NCI-H146 (cell line): ENCODE measurements around the gene GPRIN1.
A peak's percentile ranks its signal among the peaks of the same experiment; 100 is the strongest.

ENCODE experiments used
- DNase-seq: peaks from one replicate; lab custom pipeline; 2025; lab: John Stamatoyannopoulos, UW

Gene GPRIN1

DNA sequence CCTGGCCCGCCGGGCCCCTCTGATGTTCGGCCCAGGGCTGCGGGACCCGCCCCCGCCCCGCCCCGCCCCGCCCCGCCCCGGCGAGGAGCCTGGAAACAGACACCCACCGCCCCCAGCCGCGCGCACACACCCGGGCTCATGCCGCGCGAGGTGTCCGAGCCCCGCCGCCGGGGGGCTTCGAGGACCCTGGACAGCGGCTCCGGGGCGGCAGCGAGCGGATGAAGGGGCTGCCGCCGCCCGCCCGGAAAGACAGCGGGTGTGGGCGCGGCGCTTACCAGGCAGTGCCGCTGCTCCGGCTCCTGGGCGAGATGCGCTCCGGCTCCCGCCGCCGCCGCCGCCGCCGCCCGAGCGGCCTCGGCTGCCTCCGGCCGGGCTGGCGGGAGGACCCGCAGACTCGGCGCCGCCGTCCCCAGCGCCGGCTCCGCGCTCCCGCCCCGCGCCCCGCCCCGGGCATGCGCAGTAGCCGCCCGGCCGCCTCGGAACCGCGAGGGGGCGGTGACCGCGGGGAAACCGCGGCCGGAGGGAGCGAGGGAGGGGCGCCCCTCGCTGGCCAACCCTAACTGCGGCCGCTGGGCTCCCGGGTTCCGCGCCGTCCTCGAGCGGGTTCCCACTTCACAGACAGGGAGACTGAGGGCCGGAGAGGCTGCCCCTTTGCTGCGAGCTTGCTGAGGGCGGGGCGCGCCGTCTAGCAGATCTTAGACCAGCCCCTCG lies at the start of gene GPRIN1:
GPRIN1 (minus strand) TSS at position 433 of the 711 bp plus-strand sequence. CDS start 10,322 bp downstream, outside the sequence.
- DNase-seq = peak; percentile 66

DNA sequence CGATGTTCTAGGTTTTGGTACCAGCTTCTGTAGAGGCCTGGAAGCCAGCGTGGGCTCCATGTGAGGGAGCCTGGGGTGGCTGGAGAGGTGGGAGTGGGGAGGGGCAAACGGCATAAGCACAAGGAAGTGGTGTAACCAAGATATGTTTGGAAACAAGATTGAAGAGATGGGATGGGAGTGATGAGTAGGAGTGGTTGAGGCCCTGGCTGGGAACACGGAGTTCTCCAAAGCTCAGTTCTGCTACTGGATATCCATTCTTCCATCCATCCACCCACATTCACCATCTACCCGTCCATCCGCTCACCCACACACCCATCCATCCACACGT lies 49.5 kb upstream of the GPRIN1 start:
- no peak for DNase-seq

DNA sequence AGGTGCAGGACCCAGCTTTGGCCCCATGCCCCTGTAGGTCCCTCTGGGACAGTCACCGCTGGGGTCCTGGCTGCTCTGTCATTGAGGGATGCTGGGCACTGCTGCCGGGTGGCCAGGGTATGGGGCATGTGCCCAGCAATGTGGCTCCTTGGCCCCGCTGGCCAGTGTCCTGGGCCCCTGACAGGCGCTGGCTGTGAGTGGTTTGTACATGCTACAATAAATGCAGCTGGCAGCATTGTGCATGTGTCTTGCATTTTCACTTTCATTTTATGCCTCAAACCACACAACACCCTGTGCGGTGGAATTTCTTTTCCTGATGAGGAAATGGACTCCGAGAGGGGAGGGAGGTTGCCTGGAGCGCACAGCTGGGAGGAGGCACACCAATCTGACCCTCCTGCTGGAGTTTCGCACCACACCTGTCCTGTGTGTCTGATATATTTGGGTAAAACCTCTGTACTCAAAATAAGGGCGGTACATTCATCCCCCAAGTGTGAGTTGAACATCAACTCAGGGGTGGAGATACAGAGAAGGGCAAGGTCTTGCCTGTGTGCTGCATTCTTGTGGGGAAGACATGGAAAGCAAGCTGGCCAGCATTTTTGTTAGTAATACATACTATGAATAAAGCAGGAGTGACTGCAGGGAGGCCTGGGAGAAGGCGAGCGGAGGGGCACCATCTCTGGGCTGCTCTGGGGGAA lies 49.0 kb upstream of the GPRIN1 start:
- no peak for DNase-seq

DNA sequence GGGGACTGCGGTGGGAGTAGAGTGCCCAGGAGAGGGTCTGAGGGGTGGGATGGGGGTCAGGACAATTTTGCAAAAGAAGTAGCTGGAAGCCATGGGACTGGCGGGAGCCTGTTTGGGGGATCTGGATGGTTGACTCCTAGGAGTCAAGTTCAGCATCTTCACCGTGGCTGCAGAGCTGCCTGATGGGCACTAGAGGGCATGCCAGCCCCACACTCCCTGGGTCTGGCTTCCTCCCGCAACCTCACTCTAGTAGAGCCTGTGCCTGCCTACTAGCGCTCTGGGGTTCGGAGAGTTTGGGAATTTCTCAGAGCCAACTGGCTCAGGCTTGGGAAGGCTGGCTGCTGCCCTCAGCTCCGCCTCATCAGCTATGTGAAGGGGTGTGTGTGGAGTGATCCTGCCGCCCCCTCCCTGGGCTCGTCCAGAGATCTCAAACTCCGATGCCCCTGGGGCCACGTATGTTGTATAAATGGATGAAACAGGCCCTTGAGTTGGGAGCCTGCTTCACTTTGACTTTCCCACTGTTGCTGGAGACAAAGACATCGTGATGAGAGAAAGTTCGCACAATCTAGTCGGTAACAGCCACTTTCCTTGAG lies 48.1 kb upstream of the GPRIN1 start:
- DNase-seq = peak; percentile 57

DNA sequence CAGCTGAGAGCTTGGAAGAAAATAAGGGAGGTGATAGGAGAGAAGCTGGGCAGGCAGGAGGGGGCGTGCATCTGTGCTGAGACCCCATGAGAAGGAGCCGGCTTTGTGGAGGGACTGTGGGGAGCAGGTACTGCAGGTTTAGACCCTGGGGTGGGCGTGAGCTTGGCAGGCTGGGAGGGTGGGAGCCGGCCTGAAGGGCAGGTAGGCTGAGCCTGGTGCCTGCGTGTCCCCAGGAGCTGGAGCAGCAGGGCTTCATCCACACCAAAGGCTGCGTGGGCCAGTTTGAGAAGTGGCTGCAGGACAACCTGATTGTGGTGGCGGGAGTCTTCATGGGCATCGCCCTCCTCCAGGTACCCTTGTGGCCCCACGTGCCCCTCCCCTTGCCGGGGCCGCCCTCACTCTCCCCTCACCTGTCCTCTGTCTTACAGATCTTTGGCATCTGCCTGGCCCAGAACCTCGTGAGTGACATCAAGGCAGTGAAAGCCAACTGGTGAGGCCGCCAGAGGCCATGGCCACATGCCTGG lies 46.6 kb upstream of the GPRIN1 start:
- DNase-seq = no peak

DNA sequence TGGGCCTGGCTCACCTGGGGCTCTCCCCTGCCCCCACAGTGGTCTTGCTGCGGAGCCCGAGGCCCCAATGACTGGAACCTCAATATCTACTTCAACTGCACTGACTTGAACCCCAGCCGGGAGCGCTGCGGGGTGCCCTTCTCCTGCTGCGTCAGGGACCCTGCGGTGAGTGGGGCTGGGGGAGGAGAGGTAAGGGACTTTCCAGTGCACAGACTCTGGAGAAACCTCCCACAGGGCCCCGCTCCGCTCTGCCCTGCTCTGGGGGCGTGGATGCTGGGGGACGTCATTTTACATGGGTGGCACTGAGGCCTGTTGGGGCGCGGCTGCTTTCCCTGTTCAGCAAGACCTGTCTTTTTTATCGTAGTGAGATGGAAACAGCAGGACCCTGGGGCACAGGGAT lies 44.9 kb upstream of the GPRIN1 start:
- no peak for DNase-seq

DNA sequence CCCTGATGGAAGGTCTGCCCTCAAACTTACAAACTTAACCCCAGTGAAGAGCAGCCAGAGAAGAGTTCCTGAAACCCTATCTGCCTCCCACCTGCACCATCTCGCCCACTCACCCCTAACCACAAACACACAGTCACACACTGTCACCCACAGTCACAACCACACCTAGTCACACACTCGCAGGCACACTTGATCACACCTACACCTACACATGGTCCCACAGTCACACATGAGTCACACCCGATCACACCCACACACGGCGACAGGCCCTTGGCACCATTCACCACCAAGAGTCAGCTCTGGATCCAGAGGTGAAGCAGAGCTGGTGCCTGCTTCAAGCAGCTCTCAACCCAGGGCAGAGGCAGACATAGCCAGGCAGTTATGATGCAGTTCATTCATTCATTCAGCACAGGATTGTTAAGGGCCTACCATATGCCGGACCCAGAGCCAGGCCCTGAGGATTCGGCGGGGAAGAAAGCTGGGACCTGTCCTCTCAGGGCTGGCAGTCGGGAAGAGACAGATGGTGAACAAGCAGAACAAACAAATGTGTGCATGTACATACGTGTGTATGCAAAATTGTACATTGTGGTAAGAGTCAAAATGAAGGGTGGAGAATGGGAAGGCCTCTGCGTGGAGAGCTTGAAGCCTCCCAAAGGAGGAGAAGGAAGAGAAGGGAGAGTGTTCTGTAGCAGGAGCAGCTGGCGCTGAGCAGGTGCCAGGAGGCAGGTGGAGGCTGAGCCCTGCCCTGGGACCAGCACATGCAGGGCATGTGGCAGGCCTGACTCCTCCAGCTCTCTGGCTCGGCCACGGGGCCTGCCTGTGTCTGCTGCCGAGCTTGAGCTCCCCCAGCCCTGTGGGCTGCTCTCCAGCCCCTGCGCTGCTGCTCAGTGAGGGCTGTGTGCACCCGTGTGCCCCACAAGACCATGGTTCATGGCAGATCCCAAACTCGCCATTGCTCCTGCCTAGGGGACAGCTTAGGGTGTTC lies 43.7 kb upstream of the GPRIN1 start:
- no peak for DNase-seq

DNA sequence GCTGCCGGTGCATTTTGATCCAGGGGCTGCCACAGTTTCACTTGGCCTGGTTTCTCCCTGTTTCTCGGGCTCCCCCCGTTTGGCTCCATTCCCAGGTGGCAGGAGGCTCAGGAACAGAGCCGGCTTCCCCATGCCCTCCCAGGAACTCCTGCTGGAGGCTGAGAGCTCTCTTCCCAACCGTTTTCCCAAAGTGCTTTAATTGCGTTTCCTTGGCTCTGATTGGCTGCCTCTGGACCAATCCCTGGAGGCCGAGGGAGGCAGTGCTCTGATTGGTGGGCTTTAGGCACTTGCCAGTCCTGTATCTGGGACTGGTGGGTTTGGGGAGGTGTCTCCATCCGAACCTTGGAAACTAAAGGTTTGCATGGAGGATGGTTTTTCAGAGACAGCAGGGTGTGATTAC lies 42.2 kb upstream of the GPRIN1 start:
- no peak for DNase-seq

DNA sequence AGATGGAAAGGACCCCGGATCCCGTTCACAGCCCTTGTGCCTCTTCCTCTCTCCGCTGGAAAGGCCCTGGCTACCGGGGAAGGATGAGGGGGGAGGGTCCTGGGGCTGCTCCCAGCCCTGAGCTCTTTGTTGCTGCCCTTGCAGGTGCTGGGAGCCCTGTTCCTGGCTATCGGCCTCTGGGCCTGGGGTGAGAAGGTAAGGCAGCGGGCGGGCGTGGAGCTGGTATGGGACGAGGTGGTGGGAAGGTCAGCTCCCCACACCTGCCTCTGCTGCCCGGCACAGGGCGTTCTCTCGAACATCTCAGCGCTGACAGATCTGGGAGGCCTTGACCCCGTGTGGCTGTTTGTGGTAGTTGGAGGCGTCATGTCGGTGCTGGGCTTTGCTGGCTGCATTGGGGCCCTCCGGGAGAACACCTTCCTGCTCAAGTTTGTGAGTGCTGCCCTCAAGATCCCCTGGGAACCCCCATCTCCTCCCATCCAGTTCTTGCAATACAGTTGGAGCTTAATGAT lies 41.6 kb upstream of the GPRIN1 start:
- DNase-seq = no peak

DNA sequence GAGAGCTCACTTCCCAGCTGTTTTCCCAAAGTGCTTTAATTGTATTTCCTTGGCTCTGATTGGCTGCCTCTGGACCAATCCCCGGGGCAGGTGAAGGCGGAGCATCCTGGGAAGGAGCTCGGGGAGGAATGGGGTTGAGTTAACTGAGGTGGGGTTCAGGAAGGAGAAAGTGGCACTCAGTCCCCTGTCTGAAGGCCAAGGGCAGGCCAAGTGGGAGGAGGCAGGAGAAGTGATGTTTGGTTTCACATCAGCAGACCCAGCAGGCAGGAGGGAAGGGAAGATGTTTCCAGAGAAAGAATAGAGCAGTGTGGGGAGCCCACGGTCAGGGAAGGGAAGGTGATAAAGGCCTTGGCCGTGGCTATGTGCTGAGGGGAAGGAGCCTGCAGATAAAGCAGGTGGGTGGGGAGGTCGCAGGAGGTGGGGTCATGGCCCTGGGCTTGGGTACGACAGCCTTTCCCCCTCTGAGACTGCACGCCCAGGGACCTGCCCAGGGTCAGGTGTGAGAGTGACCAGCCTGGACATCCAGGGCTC lies 40.5 kb upstream of the GPRIN1 start:
- DNase-seq = no peak

DNA sequence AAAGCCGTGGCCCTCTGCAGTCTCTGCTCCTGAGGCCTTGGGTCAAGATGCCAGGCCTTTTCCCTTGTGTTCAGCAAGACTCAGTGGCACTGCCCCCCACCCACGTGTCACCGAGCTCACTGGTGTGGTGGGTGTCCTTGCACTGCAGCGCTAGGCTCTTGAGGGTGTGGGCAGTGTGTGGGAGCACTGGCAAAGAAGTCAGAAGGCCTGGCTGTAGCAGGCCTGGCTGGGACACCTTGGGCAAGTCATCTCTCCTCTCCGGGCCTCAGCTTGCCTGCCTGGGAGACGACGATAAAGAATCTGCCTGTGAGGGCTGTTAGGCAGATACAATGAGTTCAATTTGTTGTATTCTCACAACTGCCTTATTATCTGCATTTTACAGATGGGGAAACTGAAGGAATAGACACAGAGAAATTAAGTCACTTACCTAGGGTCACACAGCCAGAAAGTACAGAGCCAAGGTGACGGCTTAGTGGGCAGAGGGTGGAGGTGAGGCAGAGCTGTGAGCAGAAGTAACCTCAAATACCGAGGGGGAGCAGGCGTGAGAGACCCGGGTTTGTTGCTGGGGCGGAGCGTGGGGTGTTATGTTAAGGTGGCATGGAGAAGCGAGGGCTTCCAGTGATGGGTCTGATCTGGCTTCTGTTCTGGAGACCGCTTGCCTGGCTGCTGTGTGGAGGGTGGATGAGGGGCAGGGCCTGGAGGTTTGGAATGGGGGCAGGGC lies 38.7 kb upstream of the GPRIN1 start:
- DNase-seq = no peak

DNA sequence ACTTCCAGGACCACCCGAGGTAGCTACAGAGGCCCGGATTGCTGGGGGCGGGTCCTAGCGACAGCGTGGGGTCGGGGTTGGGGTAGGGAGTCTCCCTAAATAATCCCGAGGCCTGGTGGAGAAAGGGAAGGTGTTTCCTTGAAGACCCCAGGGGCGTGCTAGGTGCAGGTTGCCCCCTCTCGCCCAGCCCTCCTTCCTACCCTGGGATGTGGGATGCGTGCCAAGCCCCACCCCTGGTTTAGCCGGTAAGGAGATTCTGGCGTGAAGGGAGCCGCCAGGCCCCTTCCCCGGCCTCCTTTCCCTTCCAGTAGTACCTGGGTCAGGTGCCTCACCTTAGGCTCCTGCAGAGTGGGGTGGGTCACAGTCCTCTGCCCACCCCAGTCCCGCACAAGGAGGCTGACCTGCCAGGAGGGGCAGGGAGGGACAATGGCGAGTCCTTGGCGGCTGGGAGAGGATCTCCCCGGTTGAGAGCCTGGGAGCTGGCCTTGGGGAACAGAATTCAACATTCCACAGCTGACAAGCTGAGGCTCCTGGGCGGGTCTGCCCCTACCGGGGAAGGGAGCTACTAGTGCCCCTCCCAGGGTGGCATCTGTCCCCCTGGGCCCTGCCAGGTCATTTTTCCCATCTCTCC lies 38.0 kb upstream of the GPRIN1 start:
- DNase-seq = peak; percentile 22

DNA sequence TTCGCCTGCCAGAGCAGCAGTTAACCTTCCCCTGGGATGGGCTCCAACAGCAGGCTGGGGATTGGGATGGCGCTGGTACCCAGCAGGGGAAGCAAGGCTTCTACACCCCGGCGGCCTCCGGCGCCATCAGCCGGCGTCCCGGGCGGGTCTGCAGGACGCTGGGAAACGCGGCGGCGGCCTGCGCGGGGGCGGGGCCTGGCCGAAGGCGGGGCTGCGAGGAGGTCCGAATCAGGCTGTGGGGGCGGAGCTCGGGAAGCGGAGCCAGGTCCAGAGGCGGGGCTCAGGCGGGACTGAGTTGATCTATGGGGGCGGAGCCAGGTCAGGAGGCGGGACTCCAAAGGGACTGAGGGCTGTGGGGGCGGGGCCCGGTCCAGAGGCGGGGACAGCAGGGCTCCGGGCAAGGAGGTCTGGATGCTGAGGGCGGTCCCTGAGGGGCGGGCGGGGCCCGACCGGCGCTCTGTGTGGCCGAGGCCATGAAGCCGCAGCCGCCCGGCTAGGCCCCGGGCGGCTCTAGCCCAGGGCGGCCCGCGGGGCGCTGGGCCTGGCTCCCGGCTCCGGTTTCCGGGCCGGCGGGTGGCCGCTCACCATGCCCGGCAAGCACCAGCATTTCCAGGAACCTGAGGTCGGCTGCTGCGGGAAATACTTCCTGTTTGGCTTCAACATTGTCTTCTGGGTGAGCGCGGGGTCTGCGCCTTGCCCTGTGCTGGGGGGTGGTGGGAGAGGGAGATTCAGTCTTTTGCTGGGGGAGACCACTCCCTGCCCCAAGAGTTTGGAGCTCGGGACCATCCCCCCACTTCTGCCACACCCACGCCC lies 37.3 kb upstream of the GPRIN1 start, which contains the start of gene TSPAN17:
TSPAN17 (plus strand) TSS at position 455 of the 813 bp plus-strand sequence; CDS start at position 587, 132 bp downstream.
- DNase-seq = peak; percentile 98

DNA sequence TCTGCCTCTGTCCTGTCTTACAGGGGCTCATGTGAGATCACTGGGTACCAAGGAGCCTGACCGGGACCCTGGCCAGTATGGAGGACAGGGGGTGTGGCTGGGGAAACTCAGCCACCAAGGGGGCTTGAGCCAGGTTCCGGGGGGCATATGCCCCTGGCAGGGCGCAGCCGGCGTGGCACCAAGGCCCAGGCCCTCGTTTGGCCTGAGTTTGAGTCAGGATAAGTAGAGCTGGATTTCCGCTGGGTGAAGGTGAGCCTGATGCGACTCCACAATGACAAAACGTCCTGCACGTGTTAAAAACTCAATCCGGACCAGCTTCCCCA lies 36.7 kb upstream of the GPRIN1 start:
- DNase-seq = no peak

DNA sequence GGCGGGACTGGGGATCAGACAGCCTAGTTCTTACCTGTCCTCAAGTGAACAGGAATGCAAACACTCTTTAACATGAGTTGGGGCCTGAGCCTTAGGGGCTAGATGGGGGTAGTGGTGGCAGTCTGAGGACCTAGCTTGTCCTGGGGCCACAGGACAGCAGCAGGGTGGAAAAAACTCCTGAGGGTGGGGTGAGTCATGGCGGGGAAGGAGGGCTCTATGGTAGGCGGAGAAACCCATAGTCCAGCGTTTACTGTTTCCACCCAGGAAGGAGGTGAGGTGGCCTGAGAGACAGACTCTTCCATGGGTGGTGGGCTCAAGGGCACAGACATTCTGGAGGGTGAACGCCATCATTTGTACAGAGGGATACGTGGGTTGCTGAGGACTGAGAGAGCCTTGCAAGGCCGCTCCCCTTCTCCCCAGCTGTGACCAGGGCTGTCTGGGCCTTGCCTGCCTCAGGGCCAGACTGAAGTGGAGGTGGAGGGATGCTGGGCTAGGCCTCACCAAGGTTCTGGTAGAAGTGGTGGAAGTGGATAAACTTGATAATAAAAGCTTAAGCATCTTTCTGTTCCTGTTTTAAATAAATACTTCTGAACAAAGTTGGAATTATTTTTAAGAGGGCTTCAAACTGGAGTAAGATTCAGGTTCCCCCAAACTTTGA lies 36.2 kb upstream of the GPRIN1 start:
- DNase-seq = no peak

DNA sequence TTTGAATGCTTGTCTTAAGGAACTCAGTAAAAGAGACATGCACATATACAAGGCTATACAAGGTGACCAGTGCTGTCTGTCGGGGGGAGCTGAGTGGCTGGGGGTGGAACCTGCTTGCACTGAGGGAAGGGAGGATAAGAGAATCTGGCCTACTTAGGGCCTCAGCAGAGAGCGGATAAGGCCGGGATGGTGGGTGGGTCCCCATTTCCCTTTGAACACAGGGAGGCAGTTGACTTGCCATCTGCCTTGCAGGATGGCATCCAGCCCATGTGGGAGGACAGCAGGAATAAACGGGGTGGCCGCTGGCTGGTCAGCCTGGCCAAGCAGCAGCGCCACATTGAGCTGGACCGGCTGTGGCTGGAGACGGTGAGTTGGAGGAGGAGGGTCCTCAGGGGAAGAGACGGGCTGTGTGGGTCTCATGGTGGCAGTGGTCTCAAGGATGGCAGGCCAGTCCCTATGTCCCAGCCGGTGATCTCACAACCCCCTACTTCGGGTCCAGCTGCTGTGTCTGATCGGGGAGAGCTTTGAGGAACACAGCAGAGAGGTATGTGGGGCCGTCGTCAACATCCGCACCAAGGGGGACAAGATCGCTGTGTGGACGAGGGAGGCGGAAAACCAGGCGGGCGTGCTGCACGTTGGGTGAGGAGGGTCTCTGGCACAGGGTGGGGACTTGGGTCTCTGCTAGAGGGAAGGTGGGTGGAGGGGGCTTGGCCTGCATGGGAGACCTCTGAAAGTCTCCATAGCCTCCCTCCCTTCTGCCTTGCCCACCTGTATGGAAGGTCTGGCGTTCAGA lies 35.1 kb upstream of the GPRIN1 start:
- no peak for DNase-seq

DNA sequence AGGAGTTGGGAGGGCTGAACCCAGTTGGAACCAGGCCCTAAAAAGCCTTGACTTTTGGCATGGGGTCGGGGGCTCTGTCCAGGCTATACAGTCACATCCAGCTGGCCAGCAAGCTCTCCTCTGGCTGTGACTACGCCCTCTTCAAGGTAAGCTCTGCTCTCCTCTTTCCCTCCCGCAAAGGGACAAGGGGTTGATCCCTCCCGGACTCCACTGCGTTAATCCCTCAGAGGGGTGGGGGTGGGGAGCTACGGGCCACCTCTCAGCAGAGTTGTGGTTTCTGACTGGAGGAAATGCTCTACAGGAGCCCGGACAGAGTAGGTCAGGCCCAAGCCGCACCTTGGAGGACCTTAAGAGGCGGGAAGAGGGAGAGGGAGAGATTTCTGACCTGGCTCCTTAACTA lies 34.3 kb upstream of the GPRIN1 start:
- DNase-seq = no peak
